ENCODE data around the gene STAU1.
"Not testable (repeated sequence)": the region's sequence is repeated elsewhere in the genome, so short reads cannot be mapped to it uniquely, and the experiment has no call there.

STAU1 gene

GRCh38 chr20:49187851-49188641 is at the start of gene STAU1:
Gene STAU1 (minus strand): TSS chr20:49188334. CDS start chr20:49166201, 22,133 bp downstream.
- peak; percentile 84 for DNase-seq

- DNase-seq: peak; percentile 32
Observed at GRCh38 chr20:49237531-49237930, 49.4 kb upstream of the STAU1 start.

GRCh38 chr20:49236301-49236700 is 48.2 kb upstream of the STAU1 start:
- no peak for DNase-seq

GRCh38 chr20:49234831-49235230 is 46.7 kb upstream of the STAU1 start:
- DNase-seq: no peak

- DNase-seq: no peak
Observed at GRCh38 chr20:49233226-49233625, 45.1 kb upstream of the STAU1 start.

GRCh38 chr20:49231471-49231870 is 43.3 kb upstream of the STAU1 start:
- no peak for DNase-seq

GRCh38 chr20:49230561-49231133 is 42.5 kb upstream of the STAU1 start:
- DNase-seq: peak; percentile 34

- DNase-seq: no peak
Observed at GRCh38 chr20:49230021-49230420, 41.9 kb upstream of the STAU1 start.

GRCh38 chr20:49229381-49229780 is 41.2 kb upstream of the STAU1 start:
- no peak for DNase-seq

- DNase-seq: peak; percentile 70
Observed at GRCh38 chr20:49228676-49229075, 40.5 kb upstream of the STAU1 start.

GRCh38 chr20:49225896-49226295 is 37.8 kb upstream of the STAU1 start:
- no peak for DNase-seq

GRCh38 chr20:49219924-49220831 is 32.0 kb upstream of the STAU1 start:
- DNase-seq: no peak

GRCh38 chr20:49219091-49219923 is 31.2 kb upstream of the STAU1 start, which contains the start of gene DDX27:
Gene DDX27 (plus strand): TSS chr20:49219416. CDS start chr20:49219449, 33 bp downstream.
- DNase-seq: peak; percentile 95

GRCh38 chr20:49218739-49219090 is 30.6 kb upstream of the STAU1 start:
- not testable (repeated sequence) for DNase-seq

- DNase-seq: peak; percentile 68
Observed at GRCh38 chr20:49216991-49217578, 29.0 kb upstream of the STAU1 start.

GRCh38 chr20:49215232-49215631 is 27.1 kb upstream of the STAU1 start:
- DNase-seq: no peak

- DNase-seq: no peak
Observed at GRCh38 chr20:49214571-49214970, 26.4 kb upstream of the STAU1 start.

GRCh38 chr20:49210757-49211110 is 22.6 kb upstream of the STAU1 start:
- DNase-seq: no peak

- no peak for DNase-seq
Observed at GRCh38 chr20:49210101-49210756, 22.1 kb upstream of the STAU1 start.

- DNase-seq: no peak
Observed at GRCh38 chr20:49207076-49207475, 18.9 kb upstream of the STAU1 start.

GRCh38 chr20:49203746-49204145 is 15.6 kb upstream of the STAU1 start:
- DNase-seq: no peak

- DNase-seq: no peak
Observed at GRCh38 chr20:49203011-49203410, 14.9 kb upstream of the STAU1 start.
